ENCODE measurements around the gene SCAMP5. TPM values are rescaled to one million over a fixed set of nuclear protein-coding genes. Genes with fewer than 3 reads are reported as not detected.

The SCAMP5 gene
- total RNA-seq, 1 experiment from 2014 or later, result 70.1 TPM

- DNase-seq (ENCODE audit: low spot score) (no peak), ATAC-seq (no peak)
- POLR2A ChIA-PET, result no interaction called here
- Mint-ChIP-seq H3K4me3 (no peak overlapping the region), H3K27ac (no peak overlapping the region), H3K36me3 (peaks cover 22% of the 10 kb centered on the region), H3K9me3 (no peaks in the 10 kb centered on the region), H3K27me3 (ENCODE audit: low read depth) (no peaks in the 10 kb centered on the region), H3K4me1 (no peaks in the 10 kb centered on the region)
- TF ChIP-seq ATF6 (CRISPR knock-in tag; IDR thresholded peaks at IDR 0.05), result no peak
- TF ChIP-seq ZMAT4 (CRISPR knock-in tag; IDR thresholded peaks at IDR 0.05), result no peak
- no peak for TF ChIP-seq ATF1 (CRISPR knock-in tag; IDR thresholded peaks at IDR 0.05)
- TF ChIP-seq E2F4 (CRISPR knock-in tag; IDR thresholded peaks at IDR 0.05; ENCODE audit: borderline replicate concordance, low read depth), result no peak
- TF ChIP-seq TP53 (CRISPR knock-in tag; IDR thresholded peaks at IDR 0.05), result no peak
- TF ChIP-seq CDX4 (CRISPR knock-in tag; IDR thresholded peaks at IDR 0.05; ENCODE audit: borderline replicate concordance), result no peak
- TF ChIP-seq SMAD3 (CRISPR knock-in tag; IDR thresholded peaks at IDR 0.05; ENCODE audit: borderline replicate concordance), result no peak
- TF ChIP-seq IRF2 (CRISPR knock-in tag; IDR thresholded peaks at IDR 0.05; ENCODE audit: borderline replicate concordance, low read depth), result no peak
- no peak for TF ChIP-seq PRDM15 (CRISPR knock-in tag; IDR thresholded peaks at IDR 0.05)
- TF ChIP-seq FOXK1 (CRISPR knock-in tag; IDR thresholded peaks at IDR 0.05), result no peak
- TF ChIP-seq ATF3 (CRISPR knock-in tag; conservative IDR thresholded peaks at IDR 0.05), result no peak
- no peak for TF ChIP-seq ZNF219 (CRISPR knock-in tag; IDR thresholded peaks at IDR 0.05; ENCODE audit: borderline replicate concordance)
- no peak for TF ChIP-seq ZSCAN18 (CRISPR knock-in tag; IDR thresholded peaks at IDR 0.05)
- CTCF ChIA-PET, result interaction anchor here (1.0 to 1.5 kb wide), 3 partner anchors 12 to 57 kb away, joined by 3 read pairs; partner anchors contain the start of gene SCAMP5
These were observed 11.9 kb downstream of the SCAMP5 start for GRCh38 chr15:75007216-75007615.

- peaks cover 16% of the 10 kb centered on the region for H3K36me3 Mint-ChIP-seq
- ChIA-PET POLR2A (no interaction called here), CTCF (interaction anchor here (0.6 to 1.4 kb wide), 4 partner anchors 13 to 193 kb away, joined by 3 to 4 read pairs (median 3); partner anchors contain the start of genes C15orf39, RPP25 and SCAMP5)
These were observed 12.9 kb downstream of the SCAMP5 start for GRCh38 chr15:75008221-75008625.

More at GRCh38 chr15:75008221-75008625, 12.9 kb downstream of the SCAMP5 start:
- no peaks in the 10 kb centered on the region for H3K9me3 Mint-ChIP-seq
- ATAC-seq (no peak), DNase-seq (ENCODE audit: low spot score) (no peak)
- no peaks in the 10 kb centered on the region for H3K27me3 Mint-ChIP-seq (ENCODE audit: low read depth)
- H3K27ac Mint-ChIP-seq, result no peak overlapping the region
- TF ChIP-seq ZSCAN18 (CRISPR knock-in tag; IDR thresholded peaks at IDR 0.05), result no peak
- no peak for TF ChIP-seq CBFB (CRISPR knock-in tag; IDR thresholded peaks at IDR 0.05; ENCODE audit: low read depth)
- no peak for TF ChIP-seq JAZF1 (CRISPR knock-in tag; IDR thresholded peaks at IDR 0.05)
- no peak for TF ChIP-seq ETV6 (CRISPR knock-in tag; IDR thresholded peaks at IDR 0.05)
- TF ChIP-seq EMX1 (CRISPR knock-in tag; IDR thresholded peaks at IDR 0.05), result no peak
- H3K4me1 Mint-ChIP-seq, result no peaks in the 10 kb centered on the region
- no peak overlapping the region for H3K4me3 Mint-ChIP-seq

All from WTC11 (cell line).